Stimulated activated CD8-positive, alpha-beta memory T cell treated with anti-CD3 and anti-CD28 coated beads, Interleukin-12 subunit alpha, Interleukin-12 subunit beta, amount 100 ng/mL, for 24 hours (primary cell): ENCODE results near the gene ADIPOR2.
"Not testable (repeated sequence)": the region's sequence is repeated elsewhere in the genome, so short reads cannot be mapped to it uniquely, and the experiment has no call there.

ENCODE experiments used
- DNase-seq: peaks from one replicate; pipeline ENCODE4 v3.0.0-alpha.2; 2020; ENCODE audit errors: extremely low read depth

Gene ADIPOR2

DNA sequence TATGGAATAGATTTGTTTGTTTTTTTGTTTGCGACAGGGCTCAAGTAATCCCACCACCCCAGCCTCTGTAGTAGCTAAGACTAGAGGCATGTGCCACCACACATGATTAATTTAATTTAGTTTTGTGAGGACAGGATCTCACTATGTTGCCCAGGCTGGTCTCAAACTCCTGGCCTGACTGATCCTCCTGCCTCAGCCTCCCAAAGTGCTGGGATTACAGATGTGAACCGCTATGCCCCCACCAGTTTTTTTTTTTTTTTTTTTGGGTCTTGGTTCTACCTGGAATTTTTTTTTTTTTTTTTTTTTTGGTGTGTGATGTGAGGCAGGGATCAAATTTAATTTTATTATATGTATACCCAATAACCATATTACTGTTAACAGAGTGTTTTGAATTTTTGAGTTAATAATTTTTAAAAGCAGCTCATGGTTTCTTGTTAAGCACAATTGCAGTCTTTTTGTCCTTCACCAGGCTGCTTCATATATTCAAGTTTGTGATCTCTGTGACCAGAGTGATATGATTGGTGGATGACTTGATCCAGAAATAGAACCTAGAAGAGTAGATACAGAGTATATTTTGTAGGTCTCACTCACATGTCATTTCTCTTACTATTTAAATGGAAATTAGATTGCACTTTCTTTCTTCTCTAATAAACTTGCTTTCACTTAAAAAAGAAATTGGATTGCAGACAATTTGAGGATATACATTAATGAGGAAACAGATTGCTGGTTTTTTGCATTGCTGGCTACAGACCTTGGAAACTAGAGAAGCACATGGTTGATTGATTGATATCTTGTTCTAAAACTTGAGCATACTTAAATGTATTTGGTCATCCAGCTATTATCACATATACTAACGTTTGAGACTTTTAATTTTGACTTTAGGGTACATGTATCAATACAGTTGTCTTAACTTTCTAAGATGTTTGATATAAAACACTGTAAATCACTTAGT, 13.2 kb downstream of the ADIPOR2 start:
- DNase-seq = no peak

DNA sequence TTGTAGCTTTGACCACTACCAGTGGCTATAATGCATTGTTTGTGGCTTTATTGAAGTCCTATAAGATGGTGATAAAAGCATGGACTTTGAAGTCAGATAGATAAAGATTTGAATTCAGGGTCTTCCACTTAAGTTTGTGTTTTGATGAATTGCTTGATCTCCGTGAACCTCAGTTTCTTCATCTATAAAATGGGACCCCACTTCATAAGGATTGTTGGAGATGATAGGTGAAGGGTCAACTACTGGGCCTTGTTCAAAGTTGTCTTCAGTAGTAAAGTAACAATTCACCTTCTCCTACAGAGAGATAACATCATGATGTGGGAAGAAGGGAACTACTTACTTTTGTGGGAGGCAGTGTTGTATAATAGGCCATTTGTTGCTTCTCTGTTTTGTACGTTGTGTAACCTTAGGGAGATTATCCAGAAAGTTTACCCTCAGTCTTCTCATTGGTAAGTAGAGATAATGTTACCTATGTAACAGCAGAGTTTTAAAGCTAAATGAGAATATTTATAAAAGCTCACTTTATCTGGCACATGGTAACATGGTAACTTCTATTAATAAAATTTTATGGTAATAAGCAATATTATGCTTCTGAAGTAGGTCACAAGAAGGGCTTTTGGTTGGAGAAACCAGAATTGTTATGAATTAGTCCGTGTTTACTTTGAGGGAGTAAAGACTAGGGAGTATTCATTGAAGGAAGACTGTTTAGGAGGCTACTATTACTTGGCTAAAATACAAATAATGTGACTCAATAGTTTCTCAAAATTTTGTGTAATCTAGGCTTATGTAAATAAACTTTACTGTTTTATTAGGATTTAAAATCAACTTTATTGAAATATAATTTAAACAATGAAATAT, 15.1 kb downstream of the ADIPOR2 start:
- no peak for DNase-seq

DNA sequence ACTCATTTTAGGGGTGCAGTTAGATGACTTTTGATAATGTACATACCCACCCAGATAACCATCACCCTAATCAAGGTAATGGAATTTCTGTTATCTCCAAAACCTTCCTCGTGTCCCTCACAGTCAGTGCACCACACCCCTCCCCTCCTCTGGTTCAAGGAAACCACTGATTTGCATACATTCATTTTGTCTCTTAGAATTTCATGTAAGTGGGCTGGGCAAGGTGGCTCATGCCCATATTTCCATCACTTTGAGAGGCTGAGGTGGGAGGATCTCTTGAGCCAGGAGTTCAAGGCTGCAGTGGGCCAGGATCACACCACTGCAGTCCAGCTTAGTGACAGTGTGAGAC, 15.7 kb downstream of the ADIPOR2 start:
- DNase-seq = no peak

DNA sequence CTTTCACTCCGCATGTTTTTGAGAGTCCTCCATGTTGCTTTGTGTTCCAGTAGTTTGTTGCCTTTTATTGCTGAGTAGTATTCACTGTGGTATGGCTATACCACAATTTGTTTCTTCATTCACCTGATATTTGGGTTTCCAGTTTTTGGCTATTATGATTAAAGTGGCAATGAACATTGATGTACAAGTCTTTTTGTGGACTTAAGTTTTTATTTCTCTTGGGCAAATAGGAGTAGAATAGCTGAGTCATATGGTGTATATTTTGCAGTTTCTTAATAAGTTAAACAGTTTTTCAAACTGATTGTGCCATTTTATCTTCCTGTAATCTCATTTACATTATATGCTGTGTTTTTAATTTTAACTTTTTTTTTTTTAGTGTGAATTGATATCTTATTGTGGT, 16.2 kb downstream of the ADIPOR2 start:
- no peak for DNase-seq

DNA sequence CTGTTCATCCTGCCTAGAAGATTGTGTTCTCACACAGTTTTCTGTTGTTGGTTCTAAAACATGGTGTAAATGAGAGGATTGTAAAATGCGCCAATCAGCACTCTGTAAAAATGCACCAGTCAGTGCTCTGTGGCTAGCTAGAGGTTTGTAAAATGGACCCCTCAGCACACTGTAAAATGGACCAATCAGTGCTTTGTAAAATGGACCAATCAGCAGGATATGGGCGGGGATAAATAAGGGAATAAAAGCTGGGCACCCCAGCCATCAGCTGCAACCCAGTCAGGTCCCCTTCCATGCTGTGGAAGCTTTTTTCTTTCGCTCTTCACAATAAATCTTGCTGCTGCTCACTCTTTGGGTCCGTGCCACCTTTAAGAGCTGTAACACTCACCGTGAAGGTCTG, 19.1 kb downstream of the ADIPOR2 start:
- DNase-seq = not testable (repeated sequence)

DNA sequence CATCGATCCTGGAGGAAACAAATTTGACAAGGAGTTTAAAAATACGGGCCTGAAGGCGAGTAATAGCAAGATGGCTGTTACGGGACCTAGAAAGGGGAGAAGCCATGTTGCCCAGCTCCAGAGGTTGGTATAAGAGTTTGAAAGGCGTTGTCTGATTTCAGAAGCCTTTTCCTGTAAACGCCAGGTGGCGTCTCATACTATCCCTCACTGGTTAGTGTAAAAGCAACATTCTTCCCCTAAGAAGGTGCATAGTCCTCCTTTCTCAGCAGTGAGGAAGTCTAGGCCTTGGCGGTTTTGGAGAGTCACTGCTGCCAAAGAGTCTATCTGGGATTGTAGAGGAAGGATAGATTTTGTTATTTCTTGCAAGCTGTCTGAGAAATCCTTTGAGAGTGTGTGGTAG, 20.0 kb downstream of the ADIPOR2 start:
- DNase-seq = not testable (repeated sequence)

DNA sequence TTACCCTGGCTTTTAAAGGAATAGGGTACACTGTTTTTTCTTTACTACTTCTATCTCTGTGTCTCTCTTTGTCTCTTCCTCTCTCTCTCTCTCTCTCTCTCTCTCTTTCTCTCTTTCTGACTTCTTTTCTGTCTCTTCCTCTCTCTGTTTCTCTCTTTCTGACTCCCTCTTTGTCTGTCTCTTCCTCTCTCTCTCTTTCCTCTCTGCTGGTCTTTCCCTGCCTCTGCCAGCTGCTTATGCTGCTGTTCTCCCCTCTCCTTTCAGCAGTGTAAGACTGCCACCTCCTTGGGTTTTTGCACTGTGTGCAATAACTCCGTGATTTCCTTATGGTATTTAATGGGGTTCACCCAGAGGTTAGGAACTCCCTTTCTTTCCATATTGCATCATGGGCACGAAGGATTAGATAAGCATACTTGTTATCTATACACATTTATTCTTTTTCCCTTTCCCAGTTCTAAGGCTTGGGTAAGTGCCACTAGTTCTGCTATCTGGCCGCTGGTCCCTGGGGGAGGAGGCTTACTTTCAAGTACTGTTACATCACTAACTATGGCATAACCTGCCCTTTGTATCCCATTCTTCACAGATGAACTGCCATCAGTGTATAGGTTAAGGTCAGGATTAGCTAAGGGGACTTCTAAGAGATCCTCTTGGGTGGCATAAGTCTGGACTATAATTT, 20.8 kb downstream of the ADIPOR2 start:
- DNase-seq = not testable (repeated sequence)

DNA sequence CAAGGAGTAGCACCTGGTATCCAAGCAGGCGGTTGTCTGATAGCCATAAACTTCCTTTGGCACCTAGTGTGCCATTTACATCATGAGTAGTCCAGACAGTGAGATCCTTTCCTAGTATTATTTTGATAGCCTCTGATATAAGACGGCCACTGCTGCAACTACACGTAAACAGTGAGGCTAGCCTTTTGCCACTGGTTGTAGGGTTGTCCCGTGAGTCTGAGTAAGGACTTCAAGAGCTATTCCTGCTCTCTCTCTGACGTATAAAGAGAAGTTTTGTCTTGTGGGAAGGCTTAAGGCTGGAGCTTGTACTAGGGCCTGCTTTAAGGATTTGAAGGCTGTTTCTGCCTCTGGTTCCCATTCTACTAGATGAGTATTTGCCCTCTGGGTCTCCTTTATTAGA, 21.4 kb downstream of the ADIPOR2 start:
- not testable (repeated sequence) for DNase-seq

DNA sequence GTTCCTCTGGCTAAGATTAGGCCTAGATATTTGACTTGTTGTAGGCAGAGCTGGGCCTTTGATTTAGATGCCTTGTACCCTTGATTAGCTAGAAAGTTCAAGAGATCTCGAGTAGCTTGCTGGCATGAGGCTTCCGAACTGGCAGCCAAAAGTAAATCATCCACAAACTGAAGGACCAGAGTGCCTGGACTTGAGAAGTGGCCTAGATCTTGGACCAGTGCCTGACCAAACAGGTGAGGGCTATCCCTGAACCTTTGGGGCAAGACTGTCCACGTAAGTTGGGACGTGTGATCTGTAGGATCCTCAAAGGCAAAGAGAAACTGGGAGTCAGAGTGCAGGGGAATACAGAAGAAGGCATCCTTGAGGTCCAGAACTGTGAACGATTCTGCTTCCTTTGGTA, 22.0 kb downstream of the ADIPOR2 start:
- DNase-seq = not testable (repeated sequence)

DNA sequence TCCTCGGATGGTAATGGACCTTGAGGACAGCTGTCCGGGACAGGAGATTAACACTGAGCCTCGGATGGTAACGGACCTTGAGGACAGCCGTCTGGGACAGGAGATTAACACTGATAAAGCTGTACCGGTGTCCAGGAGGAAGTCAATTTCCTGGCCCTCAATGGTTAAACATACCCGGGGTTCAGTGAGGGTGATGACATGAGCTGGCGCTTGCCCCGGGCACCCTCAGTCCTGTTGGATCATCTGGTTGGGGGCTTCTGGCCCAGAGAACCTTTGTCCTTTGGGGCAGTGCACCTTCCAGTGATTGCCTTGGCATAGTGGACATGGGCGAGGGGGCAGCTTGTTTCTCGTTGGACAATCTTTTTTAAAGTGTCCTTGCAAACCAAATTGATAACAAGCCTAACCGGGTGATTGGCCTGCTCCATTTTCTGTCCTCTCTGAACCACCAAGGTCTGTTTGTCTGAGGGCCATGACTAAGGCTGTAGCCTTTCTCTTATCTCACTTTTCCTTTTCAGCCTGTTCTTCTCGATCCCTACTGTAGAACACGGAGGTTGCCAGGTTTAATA, 23.0 kb downstream of the ADIPOR2 start:
- DNase-seq = not testable (repeated sequence)

DNA sequence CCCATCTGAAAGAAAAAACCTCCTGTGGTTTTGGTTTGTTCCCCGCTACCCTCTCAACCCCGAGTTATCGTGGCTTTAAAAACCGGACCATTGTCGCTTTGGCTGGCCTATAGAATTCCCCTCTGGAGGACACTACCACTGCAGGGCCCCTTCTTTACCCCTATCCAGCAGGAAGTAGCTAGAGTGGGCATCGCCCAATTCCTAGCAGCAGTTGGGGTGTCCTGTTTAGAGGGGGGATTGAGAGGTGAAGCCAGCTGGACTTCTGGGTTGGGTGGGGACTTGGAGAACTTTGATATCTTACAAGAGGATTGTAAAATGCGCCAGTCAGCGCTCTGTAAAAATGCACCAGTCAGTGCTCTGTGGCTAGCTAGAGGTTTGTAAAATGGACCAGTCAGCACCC, 24.6 kb downstream of the ADIPOR2 start:
- not testable (repeated sequence) for DNase-seq

DNA sequence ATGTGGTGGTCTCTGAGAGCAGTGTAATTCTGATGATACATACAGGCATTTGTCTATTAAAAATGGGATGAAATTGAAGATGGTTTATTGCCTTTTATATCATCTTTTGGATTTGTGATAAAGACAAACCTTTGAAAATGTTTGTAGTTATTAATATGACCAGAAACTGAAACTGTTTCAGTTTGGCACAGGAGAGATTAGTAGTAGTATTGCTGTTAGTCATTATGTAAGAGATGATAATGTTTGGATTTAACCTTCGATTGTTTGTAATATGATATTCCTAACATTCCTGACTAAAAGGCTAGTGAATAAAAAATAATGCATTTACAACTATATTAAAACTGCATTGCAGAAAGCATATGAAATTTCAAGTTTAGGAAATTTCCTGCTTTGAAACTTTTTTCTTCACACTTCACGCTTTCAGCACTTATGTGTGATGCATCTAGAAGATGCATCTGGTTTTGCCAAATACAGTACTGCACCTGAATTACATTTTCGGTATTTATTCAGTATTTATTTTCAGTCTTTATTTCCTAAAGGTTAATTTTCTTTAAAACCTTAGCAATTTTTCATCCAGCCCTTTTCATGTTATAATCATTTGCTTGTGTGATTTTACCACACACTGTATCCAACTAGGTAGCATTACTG, 25.5 kb downstream of the ADIPOR2 start:
- no peak for DNase-seq

DNA sequence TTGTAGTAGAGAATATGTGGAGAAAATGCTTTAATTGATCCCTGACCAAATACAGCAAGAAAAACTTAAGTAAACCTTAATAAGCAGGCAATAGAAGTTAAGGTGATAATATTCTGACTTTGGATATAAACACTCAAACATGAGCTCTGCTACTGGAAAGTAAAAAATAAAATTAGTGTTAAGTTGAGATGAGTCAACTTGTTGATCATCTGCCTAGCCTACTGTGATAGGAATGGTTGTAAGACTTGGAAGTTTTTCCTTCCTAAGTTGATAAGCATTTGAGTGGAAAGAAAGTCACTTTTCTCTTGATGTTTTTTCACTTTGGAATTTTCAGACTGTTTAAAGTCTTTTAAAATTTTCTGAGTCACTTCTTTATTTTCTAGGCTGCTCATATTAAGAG, 26.0 kb downstream of the ADIPOR2 start:
- no peak for DNase-seq

DNA sequence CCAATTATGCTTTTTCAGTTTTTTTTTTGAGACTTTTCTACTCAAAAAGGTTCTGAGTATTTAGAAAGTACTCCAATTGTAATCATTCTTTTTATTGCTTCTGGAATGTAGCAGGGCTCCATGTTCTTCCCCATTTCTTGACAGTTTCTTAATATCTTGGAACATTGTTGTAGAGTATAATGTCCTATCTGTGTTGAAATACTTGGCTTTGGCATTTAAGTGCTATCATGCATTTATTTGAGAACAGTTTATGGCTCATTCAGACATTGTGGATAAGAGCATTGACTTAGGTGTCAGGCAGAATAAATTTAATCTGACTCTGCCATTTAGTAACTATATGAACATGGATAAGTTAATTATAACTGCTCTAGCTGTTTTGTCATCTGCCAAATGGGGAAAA, 28.3 kb downstream of the ADIPOR2 start:
- no peak for DNase-seq

DNA sequence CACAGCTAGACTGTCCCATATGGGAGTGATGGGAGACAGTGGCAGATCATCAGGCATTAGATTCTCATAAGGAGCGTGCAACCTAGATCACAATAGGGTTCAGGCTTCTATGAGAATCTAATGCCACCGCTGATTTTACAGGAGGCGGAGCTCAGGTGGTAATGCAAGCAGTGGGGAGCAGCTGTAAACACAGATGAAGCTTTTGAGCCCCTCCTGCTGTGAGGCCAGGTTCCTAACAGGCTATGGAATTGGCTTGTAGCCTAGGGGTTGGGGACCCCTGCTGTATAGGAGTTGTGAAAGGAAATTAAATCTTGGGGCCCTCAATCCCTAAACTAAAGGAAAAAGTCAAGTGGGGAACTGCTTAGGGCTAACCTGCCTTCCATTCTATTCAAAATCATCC, 29.6 kb downstream of the ADIPOR2 start:
- DNase-seq = no peak

DNA sequence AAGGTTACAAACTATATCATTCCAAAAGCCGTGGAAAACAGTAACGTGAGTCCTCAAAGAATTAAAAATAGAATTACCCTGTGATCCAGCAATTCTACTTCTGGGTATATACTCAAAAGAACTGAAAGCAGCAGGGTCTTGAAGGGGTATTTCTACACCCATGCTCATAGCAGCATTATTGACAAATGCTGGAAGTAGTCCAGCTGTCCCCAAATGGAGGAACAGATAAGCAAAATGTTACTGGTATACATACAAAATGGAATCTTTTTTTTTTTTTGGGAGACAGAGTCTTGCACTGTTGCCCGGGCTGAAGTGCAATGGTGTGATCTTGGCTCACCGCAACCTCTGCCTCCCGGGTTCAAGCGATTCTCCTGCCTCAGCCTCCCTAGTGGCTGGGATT, 32.9 kb downstream of the ADIPOR2 start:
- no peak for DNase-seq

DNA sequence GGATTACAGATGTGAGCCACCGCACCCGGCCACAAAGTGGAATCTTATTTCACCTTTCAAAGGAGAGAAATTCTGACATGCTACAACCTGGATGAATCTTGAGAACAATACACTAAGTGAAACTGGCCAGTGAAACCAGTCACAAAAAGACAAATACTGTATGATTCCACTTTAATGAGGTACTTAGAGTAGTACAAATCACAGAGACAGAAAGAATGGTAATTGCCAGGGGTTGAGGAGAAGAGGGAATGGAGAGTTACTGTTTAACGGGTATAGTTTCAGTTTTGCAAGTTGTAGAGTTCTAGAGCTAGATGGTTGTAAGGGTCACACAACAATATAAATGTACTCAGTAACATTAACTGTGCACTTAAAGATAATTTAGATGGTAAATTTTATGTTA, 33.4 kb downstream of the ADIPOR2 start:
- no peak for DNase-seq

DNA sequence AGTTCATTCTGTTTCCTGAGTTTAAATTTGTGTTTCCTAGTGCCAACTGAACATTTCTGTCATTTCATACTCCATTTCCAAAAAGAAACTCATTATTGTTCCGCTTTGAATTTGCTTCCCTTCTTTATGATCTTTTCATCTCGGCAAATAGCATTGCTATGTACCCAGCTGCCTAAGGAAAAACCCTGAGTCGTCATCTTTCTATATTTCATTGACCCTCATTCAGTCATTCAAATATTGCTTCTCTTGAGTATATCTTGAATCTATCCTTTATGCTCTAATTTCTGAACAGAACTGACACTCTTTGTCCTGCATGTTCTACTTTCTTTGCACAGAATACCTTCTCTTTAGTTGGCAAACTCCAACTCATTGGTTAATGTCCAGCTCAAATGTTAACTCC, 35.9 kb downstream of the ADIPOR2 start:
- DNase-seq = no peak

DNA sequence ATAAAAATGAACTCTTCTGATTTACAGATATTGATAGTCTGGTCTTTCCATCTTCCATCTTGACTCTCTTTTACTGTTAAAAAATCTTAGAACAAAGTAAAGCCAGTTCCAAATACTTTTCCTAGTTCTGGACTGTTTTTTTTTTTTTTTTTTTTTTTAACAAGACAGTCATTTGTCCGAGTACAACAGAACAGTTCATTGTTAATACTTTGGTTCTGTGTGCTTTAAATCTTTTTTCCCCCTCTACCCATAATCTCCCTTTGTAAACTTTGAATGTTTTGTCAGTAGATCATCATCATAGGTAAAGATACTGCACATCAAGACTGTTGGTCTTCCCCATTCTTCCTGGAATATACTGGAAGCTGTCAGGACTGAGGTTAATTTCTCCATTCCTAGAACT, 38.0 kb downstream of the ADIPOR2 start:
- no peak for DNase-seq

DNA sequence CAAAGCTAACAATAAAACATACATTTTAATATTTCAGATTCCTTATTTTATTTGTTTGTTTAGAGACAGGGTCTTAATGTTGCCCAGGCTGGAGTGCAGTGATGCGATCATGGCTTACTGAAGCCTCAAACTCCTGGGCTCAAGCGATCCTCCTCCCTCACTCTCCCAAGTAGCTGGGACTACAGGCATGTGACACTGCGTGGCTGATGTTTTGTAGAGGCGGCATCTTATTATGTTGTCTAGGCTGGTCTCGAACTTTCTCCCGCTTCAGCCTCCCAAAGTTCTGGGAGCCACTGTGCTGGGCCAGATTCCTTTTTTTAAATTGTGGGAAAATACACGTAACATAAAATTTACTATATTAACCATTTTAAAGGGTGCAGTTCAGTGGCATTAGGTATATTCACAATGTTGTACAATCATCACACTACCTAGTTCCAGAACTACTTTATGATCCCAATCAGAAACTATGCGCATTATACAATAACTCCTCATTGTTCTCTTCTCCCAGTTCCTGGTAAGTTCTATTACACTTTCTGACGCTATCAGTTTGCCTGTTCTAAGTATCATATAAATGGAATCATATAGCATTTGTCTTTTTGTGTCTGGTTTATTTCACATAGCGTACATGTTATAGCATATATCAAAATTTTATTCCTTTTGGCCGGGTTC, 40.3 kb downstream of the ADIPOR2 start:
- DNase-seq = no peak

DNA sequence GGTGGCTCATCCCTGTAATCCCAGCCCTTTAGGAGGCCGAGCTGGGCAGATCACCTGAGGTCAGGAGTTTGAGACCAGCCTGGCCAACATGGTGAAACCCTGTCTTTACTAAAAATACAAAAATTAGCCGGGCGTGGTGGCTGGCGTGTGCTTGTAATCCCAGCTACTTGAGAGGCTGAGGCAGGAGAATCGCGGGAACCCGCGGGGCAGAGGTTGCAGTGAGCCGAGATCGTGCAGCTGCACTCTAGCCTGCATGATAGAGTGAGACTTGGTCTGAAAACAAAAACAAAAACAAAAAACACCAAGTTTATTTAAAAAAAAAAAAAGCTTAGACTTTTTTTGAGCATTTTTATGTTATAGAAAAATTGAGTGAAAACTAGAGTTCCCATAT, 40.8 kb downstream of the ADIPOR2 start:
- not testable (repeated sequence) for DNase-seq
